Measurements from ENCODE around the gene BMI1.

GRCh38 chr10:22316286-22317075, 4.4 kb upstream of the BMI1 start, which contains the start of gene COMMD3:
- no peak for TF ChIP-seq EZH2phosphoT487 (IDR thresholded peaks at IDR 0.05; ENCODE audit: low read depth, severe bottlenecking, unreplicated experiment)
- no peak for TF ChIP-seq CTCF (IDR thresholded peaks at IDR 0.05; ENCODE audit: poor library complexity)
- no peak for TF ChIP-seq EZH2 (IDR thresholded peaks at IDR 0.05; ENCODE audit: borderline replicate concordance)
